CD4-positive, alpha-beta T cell treated with Interleukin-6 at 100 ng/mL for 8 hours (primary cell): ENCODE measurements around the gene HRG.
A peak's percentile ranks its signal among the peaks of the same experiment; 100 is the strongest.
"Not testable (repeated sequence)": the region's sequence is repeated elsewhere in the genome, so short reads cannot be mapped to it uniquely, and the experiment has no call there.

Experiments
- DNase-seq: peaks from one replicate; pipeline ENCODE4 v3.0.0-alpha.2; 2020; ENCODE audit warnings: mixed read lengths, low spot score

HRG gene, protein sequence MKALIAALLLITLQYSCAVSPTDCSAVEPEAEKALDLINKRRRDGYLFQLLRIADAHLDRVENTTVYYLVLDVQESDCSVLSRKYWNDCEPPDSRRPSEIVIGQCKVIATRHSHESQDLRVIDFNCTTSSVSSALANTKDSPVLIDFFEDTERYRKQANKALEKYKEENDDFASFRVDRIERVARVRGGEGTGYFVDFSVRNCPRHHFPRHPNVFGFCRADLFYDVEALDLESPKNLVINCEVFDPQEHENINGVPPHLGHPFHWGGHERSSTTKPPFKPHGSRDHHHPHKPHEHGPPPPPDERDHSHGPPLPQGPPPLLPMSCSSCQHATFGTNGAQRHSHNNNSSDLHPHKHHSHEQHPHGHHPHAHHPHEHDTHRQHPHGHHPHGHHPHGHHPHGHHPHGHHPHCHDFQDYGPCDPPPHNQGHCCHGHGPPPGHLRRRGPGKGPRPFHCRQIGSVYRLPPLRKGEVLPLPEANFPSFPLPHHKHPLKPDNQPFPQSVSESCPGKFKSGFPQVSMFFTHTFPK

DNA sequence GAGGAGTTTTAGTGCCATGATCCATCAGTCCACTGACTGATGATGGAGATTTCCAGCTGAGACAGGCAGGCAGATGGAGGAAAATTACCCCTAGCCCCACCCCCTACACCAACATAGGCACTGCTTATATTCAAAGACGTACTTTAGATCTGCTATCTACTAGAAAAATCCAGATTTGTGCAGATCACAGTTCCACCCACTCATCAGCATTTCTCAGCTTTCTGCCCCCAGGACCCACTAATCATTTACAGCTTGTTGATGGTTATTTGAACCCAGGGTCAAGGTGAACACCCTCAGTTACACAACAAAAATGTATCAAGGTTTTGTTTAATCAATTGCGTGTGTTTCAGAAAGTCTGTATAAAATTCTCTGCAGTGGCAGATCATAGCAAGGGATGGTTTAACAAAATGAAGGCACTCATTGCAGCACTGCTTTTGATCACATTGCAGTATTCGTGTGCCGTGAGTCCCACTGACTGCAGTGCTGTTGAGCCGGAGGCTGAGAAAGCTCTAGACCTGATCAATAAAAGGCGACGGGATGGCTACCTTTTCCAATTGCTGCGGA, at the start of gene HRG:
Gene HRG, plus strand, starts transcription at position 390 of the 564 bp plus-strand sequence. Its CDS starts 18 bp downstream, at position 408.
- no peak for DNase-seq

- no peak for DNase-seq
Observed at GRCh38 chr3:186616299-186616617, 49.6 kb upstream of the HRG start.

DNA sequence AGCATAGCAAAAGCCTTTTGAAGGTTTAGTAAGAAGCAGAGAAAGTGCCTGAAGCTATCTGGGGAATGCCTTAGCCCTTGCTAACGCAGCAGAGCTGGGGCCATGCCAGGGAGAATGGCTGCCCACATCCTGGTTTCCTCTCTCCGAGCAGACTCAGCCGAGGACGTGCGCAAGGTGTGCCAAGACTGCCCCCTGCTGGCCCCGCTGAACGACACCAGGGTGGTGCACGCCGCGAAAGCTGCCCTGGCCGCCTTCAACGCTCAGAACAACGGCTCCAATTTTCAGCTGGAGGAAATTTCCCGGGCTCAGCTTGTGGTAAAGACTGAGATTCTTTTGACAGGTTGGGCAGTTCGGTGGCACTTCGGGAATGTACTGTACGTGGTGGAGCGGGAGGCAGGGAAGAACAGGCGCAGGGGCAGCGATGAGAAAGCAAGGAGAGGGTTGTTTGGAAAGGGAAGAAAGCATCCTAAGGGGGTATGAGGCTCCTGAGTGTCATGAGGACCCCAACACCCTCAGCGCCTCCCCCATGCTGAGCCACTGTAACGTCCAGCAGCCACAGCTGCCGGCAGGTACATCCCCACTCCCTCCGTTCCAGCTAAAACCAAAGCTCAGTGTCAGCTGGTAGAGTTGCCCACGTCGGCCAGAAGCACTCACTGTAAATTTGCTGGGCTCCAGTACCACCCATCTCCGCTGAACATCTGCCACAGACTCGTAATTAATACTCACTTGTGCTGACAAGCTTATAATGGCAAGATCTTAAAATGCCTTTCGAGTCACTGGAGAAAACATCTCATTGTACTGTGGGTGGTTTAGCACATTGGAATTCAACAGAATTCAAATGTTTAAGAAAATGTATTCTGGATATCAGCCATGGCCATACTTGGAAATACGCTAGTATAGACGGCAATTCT, 48.5 kb upstream of the HRG start:
- DNase-seq: peak; percentile 89

- DNase-seq: no peak
Observed at GRCh38 chr3:186618318-186618938, 47.4 kb upstream of the HRG start.

DNA sequence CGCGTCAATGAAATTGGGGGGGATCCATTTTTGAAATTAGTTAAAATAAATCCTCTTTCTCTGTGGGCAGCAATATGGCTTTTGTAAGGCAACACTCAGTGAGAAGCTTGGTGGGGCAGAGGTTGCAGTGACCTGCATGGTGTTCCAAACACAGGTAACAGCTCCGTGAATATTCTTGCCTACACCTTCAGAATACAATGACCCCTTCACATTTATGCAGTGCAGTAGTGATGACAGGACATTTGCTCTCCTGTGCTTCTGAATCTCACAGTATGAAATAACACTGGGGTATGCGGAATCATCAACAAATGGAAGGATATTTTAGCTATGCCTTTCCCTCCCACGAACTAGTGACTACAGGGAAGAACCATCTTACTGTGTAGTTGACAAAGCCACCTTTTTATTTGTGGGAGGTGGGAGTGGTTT, 46.0 kb upstream of the HRG start:
- no peak for DNase-seq

DNA sequence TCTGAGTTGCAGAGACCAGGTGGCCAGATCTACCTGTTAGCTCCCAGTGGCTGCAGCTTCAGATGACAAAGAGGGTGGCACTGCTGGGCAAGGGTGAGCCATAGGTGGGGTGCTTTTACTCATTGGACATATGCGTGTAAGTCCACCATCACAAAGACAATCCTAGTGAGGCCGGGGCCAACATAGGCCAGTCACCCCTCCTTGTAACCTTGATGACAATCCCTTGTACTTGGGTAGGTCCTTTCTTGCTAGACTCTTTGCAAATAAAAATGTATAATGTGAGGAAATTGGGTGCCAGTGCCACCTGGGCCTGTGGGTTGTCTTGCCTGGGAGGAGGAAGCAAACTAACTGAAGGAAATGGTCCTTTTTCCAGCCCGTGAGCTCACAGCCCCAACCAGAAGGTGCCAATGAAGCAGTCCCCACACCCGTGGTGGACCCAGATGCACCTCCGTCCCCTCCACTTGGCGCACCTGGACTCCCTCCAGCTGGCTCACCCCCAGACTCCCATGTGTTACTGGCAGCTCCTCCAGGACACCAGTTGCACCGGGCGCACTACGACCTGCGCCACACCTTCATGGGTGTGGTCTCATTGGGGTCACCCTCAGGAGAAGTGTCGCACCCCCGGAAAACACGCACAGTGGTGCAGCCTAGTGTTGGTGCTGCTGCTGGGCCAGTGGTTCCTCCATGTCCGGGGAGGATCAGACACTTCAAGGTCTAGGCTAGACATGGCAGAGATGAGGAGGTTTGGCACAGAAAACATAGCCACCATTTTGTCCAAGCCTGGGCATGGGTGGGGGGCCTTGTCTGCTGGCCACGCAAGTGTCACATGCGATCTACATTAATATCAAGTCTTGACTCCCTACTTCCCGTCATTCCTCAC, 45.4 kb upstream of the HRG start:
- DNase-seq: no peak

- no peak for DNase-seq
Observed at GRCh38 chr3:186621894-186622650, 43.7 kb upstream of the HRG start.

DNA sequence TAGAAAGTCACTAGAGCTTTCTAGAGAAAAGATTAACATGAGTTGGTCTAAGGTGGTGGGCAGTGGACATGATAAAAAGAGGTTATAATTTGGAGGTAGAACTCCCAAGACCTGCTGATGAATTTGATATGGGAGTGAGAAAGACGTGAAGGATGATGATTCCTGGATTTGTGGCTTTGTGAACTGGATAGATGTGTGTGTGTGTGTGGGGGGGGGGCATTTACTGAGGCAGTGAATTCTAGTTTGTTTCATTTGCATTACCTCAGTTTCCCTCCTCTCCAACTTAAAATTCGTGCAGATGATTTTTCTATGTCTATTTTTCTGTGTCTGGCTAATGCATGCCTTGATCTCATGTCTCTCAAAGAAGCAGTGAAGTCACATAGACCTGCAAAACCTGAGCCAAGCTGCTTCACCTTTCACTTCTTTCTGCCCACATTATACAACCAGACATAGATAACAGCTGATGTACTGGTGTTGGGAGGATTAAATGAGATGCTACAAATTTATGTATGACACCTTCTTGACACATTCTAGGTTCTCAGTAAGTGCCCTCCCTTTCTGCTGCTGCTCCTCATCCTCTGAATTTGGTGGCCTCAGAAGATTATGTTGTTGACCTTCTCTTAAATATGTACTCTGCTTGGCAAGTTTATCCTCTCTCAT, 43.0 kb upstream of the HRG start:
- no peak for DNase-seq

- DNase-seq: no peak
Observed at GRCh38 chr3:186624598-186624997, 41.2 kb upstream of the HRG start.

GRCh38 chr3:186625600-186626042, 40.2 kb upstream of the HRG start:
- DNase-seq: no peak

GRCh38 chr3:186626254-186626847, 39.5 kb upstream of the HRG start:
- no peak for DNase-seq

- DNase-seq: no peak
Observed at GRCh38 chr3:186627852-186628414, 37.9 kb upstream of the HRG start.

- no peak for DNase-seq
Observed at GRCh38 chr3:186628756-186629155, 37.1 kb upstream of the HRG start.

- no peak for DNase-seq
Observed at GRCh38 chr3:186630950-186631641, 34.7 kb upstream of the HRG start.

- no peak for DNase-seq
Observed at GRCh38 chr3:186633481-186633880, 32.3 kb upstream of the HRG start.

DNA sequence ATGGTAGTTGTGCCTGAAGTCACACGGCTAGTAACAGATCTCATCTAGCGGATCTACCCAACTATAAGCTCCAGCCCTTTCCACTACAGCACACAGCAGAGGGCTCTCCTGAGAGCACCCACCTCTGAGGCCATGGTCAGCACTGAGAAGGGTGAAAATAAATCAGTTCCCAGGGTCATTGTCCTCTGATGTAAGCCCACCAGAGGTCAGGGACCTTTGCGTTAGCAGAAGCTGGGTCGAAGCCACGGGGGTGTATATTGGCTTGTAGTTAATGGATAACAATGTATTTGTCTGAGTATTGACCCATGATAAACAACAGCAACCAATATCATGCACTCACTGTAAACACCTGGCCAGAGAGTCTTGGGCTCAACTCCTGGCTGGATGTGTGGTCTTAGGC, 31.6 kb upstream of the HRG start:
- not testable (repeated sequence) for DNase-seq

GRCh38 chr3:186635532-186635931, 30.3 kb upstream of the HRG start:
- DNase-seq: no peak

- no peak for DNase-seq
Observed at GRCh38 chr3:186636536-186636935, 29.3 kb upstream of the HRG start.
